Activated T-helper 9 cell treated with anti-CD3 and anti-CD28 coated beads, Interleukin-2, amount 50 U/mL, for 16 hours (primary cell): ENCODE data around the gene RBM48.
"Not testable (repeated sequence)": the region's sequence is repeated elsewhere in the genome, so short reads cannot be mapped to it uniquely, and the experiment has no call there.

Experiments
- DNase-seq: peaks from one replicate; pipeline ENCODE4 v3.0.0-alpha.2; 2020; ENCODE audit warnings: low read depth

The RBM48 gene

GRCh38 chr7:92528188-92528957 is at the start of gene RBM48, which contains the start of gene PEX1:
Gene RBM48 (plus strand): TSS chr7:92528795. CDS start chr7:92528814, 19 bp downstream.
Gene PEX1 (minus strand): TSS chr7:92528520. CDS start chr7:92528435, 85 bp downstream.
- DNase-seq: peak; percentile 94

DNA sequence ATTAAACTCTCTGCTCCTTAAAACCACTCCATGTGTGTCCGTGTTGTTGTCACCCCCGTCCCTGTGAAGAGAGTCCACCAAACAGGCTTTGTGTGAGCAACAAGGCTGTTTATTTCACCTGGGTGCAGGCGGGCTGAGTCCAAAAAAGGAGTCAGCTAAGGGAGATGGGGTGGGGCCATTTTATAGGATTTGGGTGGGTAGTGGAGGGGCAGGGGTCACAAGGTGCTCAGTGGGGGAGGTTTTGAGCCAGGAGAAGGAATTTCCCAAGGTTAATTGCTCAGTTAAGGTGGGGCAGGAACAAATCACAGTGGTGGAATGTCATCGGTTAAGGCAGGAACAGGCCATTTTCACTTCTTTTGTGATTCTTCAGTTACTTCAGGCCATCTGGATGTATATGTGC is 49.4 kb upstream of the RBM48 start:
- DNase-seq: not testable (repeated sequence)

DNA sequence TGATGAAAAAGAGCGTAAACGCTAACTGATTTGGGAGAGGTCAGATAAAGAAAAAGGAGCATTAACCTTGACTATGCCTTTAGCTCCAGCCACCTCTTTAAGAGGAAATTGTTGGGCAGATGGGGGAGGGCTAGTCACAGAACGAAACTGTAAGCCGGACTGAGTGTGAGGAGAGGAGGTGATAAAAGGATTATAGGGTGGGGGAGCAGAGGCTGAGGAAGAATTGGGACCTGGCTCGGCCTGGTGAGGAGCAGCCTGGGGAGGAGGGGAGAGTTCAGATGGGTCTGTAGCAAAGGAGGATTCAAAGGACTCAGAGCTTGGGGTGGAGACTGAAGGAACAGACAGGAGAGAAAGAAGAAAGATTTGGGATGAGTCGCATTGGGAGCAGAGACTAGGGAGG is 45.0 kb upstream of the RBM48 start:
- not testable (repeated sequence) for DNase-seq

- DNase-seq: not testable (repeated sequence)
Measured at GRCh38 chr7:92484226-92484625, 44.4 kb upstream of the RBM48 start.

DNA sequence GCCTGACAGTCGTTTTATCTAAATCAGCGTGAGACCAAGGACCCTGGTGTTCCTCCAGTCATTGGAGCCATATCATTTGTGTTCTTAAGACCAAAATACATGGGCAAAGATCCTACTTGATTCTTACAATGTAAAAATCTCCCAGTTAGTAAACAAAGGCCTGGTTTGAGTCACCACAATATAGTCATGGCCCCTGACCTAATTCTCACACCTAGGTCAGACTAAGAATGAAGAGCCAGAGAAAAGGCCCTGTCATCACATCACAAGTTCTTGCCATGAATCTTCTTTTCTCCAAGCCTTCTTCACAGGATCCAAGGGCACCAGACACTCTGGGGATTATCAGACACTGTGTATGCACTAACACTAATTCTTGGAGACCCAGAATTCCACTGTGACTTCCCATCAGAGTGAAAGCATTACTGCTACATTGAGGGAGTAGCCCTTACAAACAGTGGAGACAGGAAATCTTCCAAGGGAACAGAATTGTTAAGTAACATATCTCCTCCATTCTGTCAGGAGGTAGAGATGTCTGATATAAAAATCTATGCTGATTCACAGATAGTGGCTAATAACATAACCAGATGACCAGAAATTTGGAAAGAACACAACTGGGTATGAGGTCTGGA is 43.2 kb upstream of the RBM48 start:
- DNase-seq: no peak

DNA sequence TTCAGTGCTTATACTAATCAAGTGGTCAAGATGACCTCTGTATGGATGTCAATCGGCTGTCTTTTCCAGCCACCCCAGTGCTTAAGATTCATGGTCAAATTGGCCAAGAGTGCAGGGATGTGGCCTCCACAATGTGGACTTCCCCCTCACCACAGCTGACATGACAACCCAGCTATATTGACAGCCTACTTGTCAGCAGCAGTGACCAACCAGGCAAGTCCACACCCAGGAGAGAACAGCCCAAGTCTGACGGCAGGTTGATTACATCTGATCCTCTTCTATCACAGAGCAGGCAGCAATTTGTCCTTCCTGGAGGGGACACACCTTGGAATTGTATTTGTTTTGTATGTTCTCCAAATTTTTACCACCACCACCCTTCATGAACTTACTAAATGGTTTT is 42.6 kb upstream of the RBM48 start:
- DNase-seq: no peak

- no peak for DNase-seq
Measured at GRCh38 chr7:92487804-92488203, 40.8 kb upstream of the RBM48 start.

- DNase-seq: no peak
Measured at GRCh38 chr7:92489634-92490033, 39.0 kb upstream of the RBM48 start.

- DNase-seq: no peak
Measured at GRCh38 chr7:92496876-92497275, 31.7 kb upstream of the RBM48 start.

DNA sequence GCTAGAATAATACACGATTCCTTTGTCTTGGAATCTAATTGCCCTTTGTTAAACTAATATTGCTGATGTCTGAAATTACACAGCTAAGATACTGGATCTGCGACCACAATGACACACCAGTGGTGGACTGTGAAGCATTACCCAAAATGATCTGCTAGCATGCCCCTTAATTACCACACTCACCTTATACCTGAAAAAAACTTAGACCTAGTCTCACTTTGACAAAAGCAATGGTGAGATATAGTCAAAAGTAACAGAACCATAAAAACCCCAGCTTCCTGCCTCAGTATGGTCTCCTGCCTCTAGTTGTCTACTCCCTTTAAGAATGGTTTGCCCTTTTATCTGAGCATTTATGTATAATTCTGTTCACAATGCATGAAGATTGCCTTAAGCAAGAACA is 30.0 kb upstream of the RBM48 start:
- DNase-seq: no peak

- no peak for DNase-seq
Measured at GRCh38 chr7:92503767-92504166, 24.8 kb upstream of the RBM48 start.

DNA sequence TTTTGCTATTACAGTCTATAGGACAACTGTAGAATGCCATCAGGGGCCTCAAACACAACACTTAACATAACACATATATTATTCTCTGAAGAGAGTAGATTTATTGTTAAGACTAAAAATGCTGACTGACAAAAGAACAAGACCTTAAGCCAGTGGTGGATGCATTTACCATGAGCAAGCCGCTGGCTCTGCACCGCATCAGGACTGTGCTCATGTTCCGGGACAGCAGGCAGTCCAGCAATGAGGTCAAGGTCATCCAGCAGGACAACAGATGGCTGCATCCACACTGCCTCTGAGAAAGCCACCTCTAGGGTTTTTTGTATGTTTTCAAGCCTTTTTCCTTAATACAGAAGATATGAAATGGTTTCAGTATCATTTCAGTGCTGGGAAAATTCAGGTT is 24.0 kb upstream of the RBM48 start:
- DNase-seq: no peak

- no peak for DNase-seq
Measured at GRCh38 chr7:92506363-92506762, 22.2 kb upstream of the RBM48 start.

GRCh38 chr7:92508946-92509345 is 19.6 kb upstream of the RBM48 start:
- DNase-seq: no peak

- DNase-seq: no peak
Measured at GRCh38 chr7:92513167-92513902, 15.3 kb upstream of the RBM48 start.

DNA sequence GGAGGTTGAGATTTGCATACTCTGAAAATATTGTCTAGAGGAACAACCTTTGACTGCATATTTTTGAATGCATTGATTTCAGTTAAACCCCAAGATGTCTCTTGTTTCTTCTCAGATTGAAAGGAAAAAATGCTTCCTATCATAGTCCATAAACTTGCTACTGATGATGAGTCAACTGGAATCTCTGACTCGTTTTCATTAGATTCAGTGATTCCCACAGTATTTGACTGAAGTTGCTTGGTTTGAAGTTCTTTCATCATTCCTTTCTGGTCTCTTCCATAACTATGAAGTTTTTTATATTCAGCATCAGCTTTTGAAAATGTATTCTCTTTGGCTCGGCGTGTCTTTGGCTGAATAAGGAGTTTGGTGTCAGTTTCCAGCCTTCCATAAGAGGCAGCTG is 11.0 kb upstream of the RBM48 start:
- no peak for DNase-seq

DNA sequence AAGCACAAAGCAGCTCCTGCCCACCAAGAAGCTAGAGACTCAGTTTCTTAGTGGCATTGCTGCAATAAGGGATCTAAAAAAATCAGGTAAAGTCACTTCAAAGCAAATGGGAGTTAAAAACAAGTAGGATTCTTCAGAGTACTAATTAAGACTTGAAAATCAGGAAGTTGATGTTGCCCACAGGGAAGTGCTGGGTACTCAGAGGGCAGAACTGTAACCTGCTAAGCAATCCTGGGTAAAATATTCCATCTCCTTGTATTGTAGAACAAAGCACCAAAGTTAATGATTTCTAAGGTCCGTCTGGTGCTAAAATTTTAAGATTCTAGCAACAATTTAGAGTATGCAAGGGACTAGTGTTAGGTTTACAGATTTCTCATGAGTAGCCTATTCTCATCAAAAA is 8.6 kb upstream of the RBM48 start:
- no peak for DNase-seq

GRCh38 chr7:92523110-92523509 is 5.5 kb upstream of the RBM48 start:
- no peak for DNase-seq

GRCh38 chr7:92527300-92528187 is 1.1 kb upstream of the RBM48 start:
- peak; percentile 35 for DNase-seq

DNA sequence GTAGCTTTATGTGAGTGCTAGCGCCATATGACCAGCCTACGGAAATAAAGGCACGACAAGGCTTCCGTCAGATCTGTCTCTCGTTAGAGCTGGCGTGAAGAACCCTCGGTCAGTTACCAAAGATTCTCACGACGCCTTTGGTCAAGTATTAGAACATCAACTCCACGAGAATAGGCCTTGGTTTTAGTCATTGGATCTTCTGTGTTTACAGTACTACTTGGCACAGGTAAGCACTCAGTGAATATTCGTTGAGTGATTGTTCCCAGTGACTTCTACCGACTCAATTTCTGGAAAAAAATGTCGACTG is 316 bp downstream of the RBM48 start:
- DNase-seq: no peak

- DNase-seq: no peak
Measured at GRCh38 chr7:92534572-92534971, 6.0 kb downstream of the RBM48 start.

GRCh38 chr7:92543542-92543941 is 14.9 kb downstream of the RBM48 start:
- not testable (repeated sequence) for DNase-seq
